GM12801 (cell line): Measurements from ENCODE around the gene SPTBN1.

Experiments used
- TF ChIP-seq, protein P1 (sequence below): IDR thresholded peaks from one replicate; pipeline ENCODE4 v1.5.1; 2011; ENCODE audit warnings: control low read depth; ENCODE audit not compliant: insufficient read length; ENCODE audit errors: extremely low read depth

SPTBN1 gene

DNA sequence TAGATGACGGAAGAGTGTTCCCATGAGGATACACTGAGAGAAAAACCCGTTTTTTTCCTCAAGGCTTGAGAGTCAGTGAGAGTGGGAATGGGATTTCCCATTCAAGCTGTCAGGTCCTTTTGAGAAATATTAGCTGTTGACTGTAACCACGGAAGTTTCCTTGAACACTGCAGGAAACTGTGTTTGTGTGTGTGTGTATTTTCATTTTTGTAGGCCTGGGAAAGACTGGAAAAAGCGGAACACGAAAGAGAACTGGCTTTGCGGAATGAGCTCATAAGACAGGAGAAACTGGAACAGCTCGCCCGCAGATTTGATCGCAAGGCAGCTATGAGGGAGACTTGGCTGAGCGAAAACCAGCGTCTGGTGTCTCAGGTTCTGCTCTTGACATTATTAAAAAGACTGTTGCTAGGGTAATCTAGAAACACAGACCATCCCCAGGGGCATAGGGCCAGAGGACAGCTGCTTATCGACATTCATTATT, 168.5 kb downstream of the SPTBN1 start:
- TF ChIP-seq, protein P1, sequence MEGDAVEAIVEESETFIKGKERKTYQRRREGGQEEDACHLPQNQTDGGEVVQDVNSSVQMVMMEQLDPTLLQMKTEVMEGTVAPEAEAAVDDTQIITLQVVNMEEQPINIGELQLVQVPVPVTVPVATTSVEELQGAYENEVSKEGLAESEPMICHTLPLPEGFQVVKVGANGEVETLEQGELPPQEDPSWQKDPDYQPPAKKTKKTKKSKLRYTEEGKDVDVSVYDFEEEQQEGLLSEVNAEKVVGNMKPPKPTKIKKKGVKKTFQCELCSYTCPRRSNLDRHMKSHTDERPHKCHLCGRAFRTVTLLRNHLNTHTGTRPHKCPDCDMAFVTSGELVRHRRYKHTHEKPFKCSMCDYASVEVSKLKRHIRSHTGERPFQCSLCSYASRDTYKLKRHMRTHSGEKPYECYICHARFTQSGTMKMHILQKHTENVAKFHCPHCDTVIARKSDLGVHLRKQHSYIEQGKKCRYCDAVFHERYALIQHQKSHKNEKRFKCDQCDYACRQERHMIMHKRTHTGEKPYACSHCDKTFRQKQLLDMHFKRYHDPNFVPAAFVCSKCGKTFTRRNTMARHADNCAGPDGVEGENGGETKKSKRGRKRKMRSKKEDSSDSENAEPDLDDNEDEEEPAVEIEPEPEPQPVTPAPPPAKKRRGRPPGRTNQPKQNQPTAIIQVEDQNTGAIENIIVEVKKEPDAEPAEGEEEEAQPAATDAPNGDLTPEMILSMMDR, result no peak

DNA sequence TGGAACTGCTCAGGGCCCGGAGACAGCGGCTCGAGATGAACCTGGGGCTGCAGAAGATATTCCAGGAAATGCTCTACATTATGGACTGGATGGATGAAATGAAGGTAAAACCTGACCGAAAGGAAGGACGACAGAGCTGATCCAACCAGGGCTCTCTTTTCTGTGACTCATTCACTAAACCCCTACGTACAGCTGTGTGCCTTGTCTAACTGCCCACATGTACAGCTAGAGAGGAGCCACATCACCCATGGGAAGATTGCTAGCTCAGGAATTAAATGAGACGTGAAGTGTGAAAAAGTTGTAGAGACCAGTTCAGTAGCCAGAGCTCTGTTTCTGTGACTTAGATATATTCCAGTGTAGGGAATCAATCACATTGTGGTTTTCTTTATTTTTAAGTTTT, 170.0 kb downstream of the SPTBN1 start:
- TF ChIP-seq, protein P1, result no peak

DNA sequence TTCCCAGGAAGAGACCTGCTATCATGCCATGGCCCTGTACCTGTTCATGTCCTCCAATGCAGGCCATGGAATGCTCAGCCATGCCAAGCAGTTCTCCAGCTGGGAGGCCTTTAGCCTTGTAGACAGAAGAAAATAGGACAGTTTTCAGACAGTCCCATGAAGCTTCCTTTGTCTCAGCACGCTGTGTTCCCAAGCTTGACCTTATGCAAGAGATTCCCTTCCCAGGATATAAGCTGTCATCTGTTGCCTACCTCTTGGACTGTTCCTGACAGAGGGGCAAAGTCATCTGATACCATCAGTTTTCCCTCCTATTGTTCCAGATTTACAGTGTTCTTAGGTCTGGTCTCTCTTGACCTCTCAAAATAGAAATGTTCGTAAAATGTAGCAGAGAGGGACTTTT, 170.8 kb downstream of the SPTBN1 start:
- TF ChIP-seq, protein P1, result no peak

DNA sequence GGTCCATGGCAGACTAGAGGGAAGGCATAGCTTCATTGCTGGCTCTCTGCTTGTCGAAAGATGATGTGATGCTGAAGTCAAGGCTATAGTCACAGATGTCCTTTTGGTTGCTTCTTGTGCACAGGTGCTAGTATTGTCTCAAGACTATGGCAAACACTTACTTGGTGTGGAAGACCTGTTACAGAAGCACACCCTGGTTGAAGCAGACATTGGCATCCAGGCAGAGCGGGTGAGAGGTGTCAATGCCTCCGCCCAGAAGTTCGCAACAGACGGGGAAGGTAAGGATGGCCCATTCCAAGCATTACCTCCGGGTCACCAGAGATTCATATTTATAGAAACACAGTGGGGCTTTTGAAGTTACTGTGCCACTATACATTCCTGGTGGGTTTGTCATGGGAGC, 171.8 kb downstream of the SPTBN1 start:
- TF ChIP-seq, protein P1, result no peak

DNA sequence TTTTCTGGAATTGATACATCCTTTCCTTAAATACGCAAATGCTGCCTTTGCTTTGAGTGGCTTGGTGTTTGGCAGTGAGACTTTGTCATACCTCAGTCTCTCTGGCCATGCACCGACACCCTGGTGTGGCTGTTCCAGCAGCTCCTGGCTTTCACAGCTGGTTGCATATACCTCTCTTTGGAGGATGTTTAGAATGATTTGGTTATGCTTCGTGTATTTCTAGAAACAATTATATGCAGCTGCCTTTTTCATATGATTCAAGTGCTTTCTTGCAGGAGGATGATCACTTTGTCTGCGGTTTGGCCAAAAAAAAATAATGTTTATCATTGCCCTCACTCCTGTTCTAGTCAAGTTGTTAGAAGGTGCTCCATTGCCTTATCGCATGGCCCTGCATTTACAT, 172.3 kb downstream of the SPTBN1 start:
- TF ChIP-seq, protein P1, result no peak

DNA sequence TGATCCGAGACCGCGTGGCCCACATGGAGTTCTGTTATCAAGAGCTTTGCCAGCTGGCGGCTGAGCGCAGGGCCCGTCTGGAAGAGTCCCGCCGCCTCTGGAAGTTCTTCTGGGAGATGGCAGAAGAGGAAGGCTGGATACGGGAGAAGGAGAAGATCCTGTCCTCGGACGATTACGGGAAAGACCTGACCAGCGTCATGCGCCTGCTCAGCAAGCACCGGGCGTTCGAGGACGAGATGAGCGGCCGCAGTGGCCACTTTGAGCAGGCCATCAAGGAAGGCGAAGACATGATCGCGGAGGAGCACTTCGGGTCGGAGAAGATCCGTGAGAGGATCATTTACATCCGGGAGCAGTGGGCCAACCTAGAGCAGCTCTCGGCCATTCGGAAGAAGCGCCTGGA, 172.8 kb downstream of the SPTBN1 start:
- TF ChIP-seq, protein P1, result no peak

DNA sequence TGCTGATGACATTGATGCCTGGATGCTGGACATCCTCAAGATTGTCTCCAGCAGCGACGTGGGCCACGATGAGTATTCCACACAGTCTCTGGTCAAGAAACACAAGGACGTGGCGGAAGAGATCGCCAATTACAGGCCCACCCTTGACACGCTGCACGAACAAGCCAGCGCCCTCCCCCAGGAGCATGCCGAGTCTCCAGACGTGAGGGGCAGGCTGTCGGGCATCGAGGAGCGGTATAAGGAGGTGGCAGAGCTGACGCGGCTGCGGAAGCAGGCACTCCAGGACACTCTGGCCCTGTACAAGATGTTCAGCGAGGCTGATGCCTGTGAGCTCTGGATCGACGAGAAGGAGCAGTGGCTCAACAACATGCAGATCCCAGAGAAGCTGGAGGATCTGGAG, 173.3 kb downstream of the SPTBN1 start:
- TF ChIP-seq, protein P1, result no peak
